Mucosa of descending colon (tissue), 3 donors: ENCODE measurements around the gene CRABP2. TPM values are rescaled to one million over a fixed set of nuclear protein-coding genes. Genes with fewer than 3 reads are reported as not detected.
A peak's percentile ranks its signal among the peaks of the same experiment; 100 is the strongest.

Experiments
- ATAC-seq: fragments of 200-7000 bp; cut with Tn5 transposase; one replicate; pipeline ENCODE4 v1.9.1; 2020; ENCODE audit warnings: mild to moderate bottlenecking, moderate library complexity
- DNase-seq, 3 donors: peaks; one replicate each; pipeline ENCODE4 v3.0.0-alpha.2; 2020
- H3K36me3 ChIP-seq: fragments of 200-600 bp; one replicate; pipeline ENCODE4 v1.8.0; 2021; ENCODE audit warnings: low read depth, mild to moderate bottlenecking
- H3K4me1 ChIP-seq: fragments of 200-600 bp; one replicate; pipeline ENCODE4 v1.8.0; 2021; ENCODE audit warnings: low read depth, mild to moderate bottlenecking
- H3K4me3 ChIP-seq: fragments of 200-600 bp; one replicate; pipeline ENCODE4 v1.8.0; 2021; ENCODE audit warnings: mild to moderate bottlenecking
- H3K9me3 ChIP-seq: fragments of 200-600 bp; one replicate; pipeline ENCODE4 v1.8.0; 2021; ENCODE audit warnings: mild to moderate bottlenecking
- CTCF ChIP-seq: fragments of 200-600 bp; IDR thresholded peaks from one replicate; pipeline ENCODE4 v1.8.0; 2022; ENCODE audit warnings: antibody characterized with exemption, mild to moderate bottlenecking
- intact Hi-C, 2 donors: fragments of 100-400 bp; cut with DNase I in 1 of 2; cut with micrococcal nuclease in 1 of 2; formaldehyde crosslinking; loops; one replicate each; pipeline versions ENCODE4 v1.11.0 to v1.11.1; 2022; cut with DNase I, micrococcal nuclease
- total RNA-seq, 3 donors: library from RNA; stranded (reverse); fragmentation: NEBNext Ultra II Directional in 2 of 3; extraction: Animal tissue kit (Norgen Biotek cat#: 25700) in 2 of 3; gene quantifications; one replicate each; pipeline versions ENCODE4 v1.2.1 to v1.2.4, GENCODE V29; 2021 to 2023
- donor health status: DM: no; HTN: no; CAD: no; lungs with moderate emphysema.
- donor health status: DM: no; HTN: no; CAD: no.
- donor health status: DM: no; HTN: yes; CAD: no.

CRABP2 gene
- total RNA-seq, 3 donors from 2014 or later, result 0.38 to 2.2 (median 1.2) TPM

- Histone ChIP-seq H3K36me3 (no peaks in the 10 kb centered on the region), H3K4me1 (peaks cover 27% of the 10 kb centered on the region), H3K4me3 (no peak overlapping the region), H3K9me3 (no peaks in the 10 kb centered on the region)
- ATAC-seq, result no peak
- DNase-seq, result no peak
- TF ChIP-seq CTCF, result no peak
- intact Hi-C loops, result loop anchor here in 1 of 2 donors (2.0 to 5.0 kb wide), 2 partner anchors 25 to 73 kb away; no protein-coding TSS in a partner anchor
Observed at GRCh38 chr1:156655151-156655903, 50.1 kb downstream of the CRABP2 start.

GRCh38 chr1:156654700-156655099 lies 50.7 kb downstream of the CRABP2 start:
- ATAC-seq (no peak), DNase-seq (no peak)
- no peak for TF ChIP-seq CTCF
- H3K9me3 ChIP-seq, result no peaks in the 10 kb centered on the region
- intact Hi-C loops, result loop anchor here in 1 of 2 donors (2.0 to 5.0 kb wide), 2 partner anchors 24 to 72 kb away; no protein-coding TSS in a partner anchor
- peaks cover 22% of the 10 kb centered on the region for H3K4me1 ChIP-seq
- H3K36me3 ChIP-seq, result no peaks in the 10 kb centered on the region
- no peak overlapping the region for H3K4me3 ChIP-seq

GRCh38 chr1:156652992-156653355 lies 52.4 kb downstream of the CRABP2 start:
- H3K4me3 ChIP-seq, result no peak overlapping the region
- H3K4me1 ChIP-seq, result peaks cover 14% of the 10 kb centered on the region
- no peak for DNase-seq
- no peak for ATAC-seq
- H3K9me3 ChIP-seq, result no peaks in the 10 kb centered on the region
- no peaks in the 10 kb centered on the region for H3K36me3 ChIP-seq
- intact Hi-C loops, result no loop called here
- no peak for TF ChIP-seq CTCF

GRCh38 chr1:156652131-156652991 lies 53.0 kb downstream of the CRABP2 start:
- DNase-seq, result peak in 1 of 3 donors; percentile 41
- Histone ChIP-seq H3K4me1 (peaks cover 8% of the 10 kb centered on the region), H3K9me3 (no peaks in the 10 kb centered on the region), H3K4me3 (no peak overlapping the region), H3K36me3 (no peaks in the 10 kb centered on the region)
- intact Hi-C loops, result no loop called here
- ATAC-seq, result no peak
- TF ChIP-seq CTCF, result no peak

Other genes starting within 250 kb of the CRABP2 start
- gene MEF2D, start 204.8 kb downstream of the CRABP2 start, total RNA-seq, result 100 to 1,000 TPM in 1 of 3 donors, 10 to 100 TPM in 2; 56.8 to 103 (median 61.9) TPM
- 10 to 100 TPM in 1 of 3 donors, 1 to 10 TPM in 2; 3.4 to 15.5 (median 5.7) TPM for gene IQGAP3, start 133.0 kb downstream of the CRABP2 start, total RNA-seq
- under 1 TPM; 0.25 to 0.43 (median 0.34) TPM for gene TTC24, start 125.9 kb downstream of the CRABP2 start, total RNA-seq
- gene NAXE, start 113.8 kb downstream of the CRABP2 start, total RNA-seq, result 10 to 100 TPM; 70.8 to 94.4 (median 86.5) TPM
- gene GPATCH4, start 104.1 kb downstream of the CRABP2 start, total RNA-seq, result 10 to 100 TPM; 17.4 to 25.9 (median 21.5) TPM
- under 1 TPM in 1 of 3 donors, not detected in 2; 0.28 TPM for gene HAPLN2, start 86.2 kb downstream of the CRABP2 start, total RNA-seq
- under 1 TPM in 2 of 3 donors, not detected in 1; 0.14 to 0.79 TPM for gene BCAN, start 63.5 kb downstream of the CRABP2 start, total RNA-seq
- 10 to 100 TPM in 1 of 3 donors, 1 to 10 TPM in 2; 3.0 to 11.4 (median 6.4) TPM for gene NES, start 28.2 kb downstream of the CRABP2 start, total RNA-seq
- 10 to 100 TPM; 35.1 to 58.6 (median 44.4) TPM for gene METTL25B, start 22.9 kb upstream of the CRABP2 start, total RNA-seq
- 10 to 100 TPM; 27.8 to 33.0 (median 31.0) TPM for gene ISG20L2, start 23.2 kb upstream of the CRABP2 start, total RNA-seq
- 10 to 100 TPM; 50.1 to 61.7 (median 57.6) TPM for gene MRPL24, start 35.5 kb upstream of the CRABP2 start, total RNA-seq
- 100 to 1,000 TPM; 196 to 264 (median 221) TPM for gene HDGF, start 46.1 kb upstream of the CRABP2 start, total RNA-seq
- gene PRCC, start 62.0 kb upstream of the CRABP2 start, total RNA-seq, result 10 to 100 TPM; 55.0 to 66.1 (median 59.2) TPM
- 1 to 10 TPM; 2.9 to 3.3 (median 3.1) TPM for gene SH2D2A, start 111.3 kb upstream of the CRABP2 start, total RNA-seq
- gene INSRR, start 153.5 kb upstream of the CRABP2 start, total RNA-seq, result under 1 TPM in 2 of 3 donors, not detected in 1; 0.06 to 0.09 TPM
- gene NTRK1, start 155.3 kb upstream of the CRABP2 start, total RNA-seq, result 1 to 10 TPM in 1 of 3 donors, under 1 TPM in 2; 0.67 to 1.3 (median 0.79) TPM
- gene PEAR1, start 188.1 kb upstream of the CRABP2 start, total RNA-seq, result 1 to 10 TPM; 2.3 to 7.2 (median 4.6) TPM
- not detected for gene LRRC71, start 215.0 kb upstream of the CRABP2 start, total RNA-seq